HEK293 (cell line): ENCODE results near the gene CCDC201.

ENCODE experiments used
- CTCF ChIP-seq: fragments of 450-650 bp; formaldehyde crosslinking; IDR thresholded peaks from 2 replicates; pipeline ENCODE4 v1.5.1; 2016; ENCODE audit warnings: missing biosample characterization, missing genetic modification characterization
- YY1 ChIP-seq: fragments of 450-650 bp; formaldehyde crosslinking; IDR thresholded peaks from 2 replicates; pipeline ENCODE4 v1.5.1; 2018; ENCODE audit warnings: missing biosample characterization, missing genetic modification characterization
- ZNF10 ChIP-seq: fragments of 450-650 bp; formaldehyde crosslinking; IDR thresholded peaks from 2 replicates; pipeline ENCODE4 v1.5.1; 2017; ENCODE audit warnings: missing biosample characterization, missing genetic modification characterization
- ZNF157 ChIP-seq: fragments of 450-650 bp; formaldehyde crosslinking; IDR thresholded peaks from 2 replicates; pipeline ENCODE4 v1.5.1; 2016; ENCODE audit warnings: missing biosample characterization, missing genetic modification characterization
- ZNF677 ChIP-seq: fragments of 450-650 bp; IDR thresholded peaks from 2 replicates; pipeline ENCODE4 v1.5.0; 2018; ENCODE audit warnings: missing biosample characterization, mild to moderate bottlenecking, missing genetic modification characterization, moderate library complexity

- TF ChIP-seq CTCF (no peak), YY1 (tag by site-specific recombination) (no peak), ZNF157 (tag by site-specific recombination) (no peak), ZNF10 (tag by site-specific recombination) (no peak), ZNF677 (tag by site-specific recombination) (no peak)
Measured at GRCh38 chr7:45920502-45921380, 47.9 kb upstream of the CCDC201 start, which contains the start of gene IGFBP3.
